Glutamatergic neuron (in vitro differentiated cells): ENCODE results near the gene SCLT1. TPM values are rescaled to one million over a fixed set of nuclear protein-coding genes. Genes with fewer than 3 reads are reported as not detected.

Experiments
- DNase-seq: peaks from one replicate; pipeline ENCODE4 v3.0.0; 2022
- H3K27ac Mint-ChIP-seq: one replicate; pipeline ENCODE4 v1.8.0; 2020; ENCODE audit warnings: mild to moderate bottlenecking, mixed read lengths, inconsistent platforms; ENCODE audit not compliant: unreplicated experiment
- H3K27me3 Mint-ChIP-seq: one replicate; pipeline ENCODE4 v1.8.0; 2020; ENCODE audit warnings: mild to moderate bottlenecking, moderate library complexity, mixed read lengths, inconsistent platforms; ENCODE audit not compliant: unreplicated experiment
- H3K36me3 Mint-ChIP-seq: one replicate; pipeline ENCODE4 v1.8.0; 2020; ENCODE audit warnings: mild to moderate bottlenecking, mixed read lengths, inconsistent platforms; ENCODE audit not compliant: unreplicated experiment
- H3K4me1 Mint-ChIP-seq: one replicate; pipeline ENCODE4 v1.8.0; 2020; ENCODE audit warnings: mild to moderate bottlenecking, low read depth, mixed read lengths, inconsistent platforms; ENCODE audit not compliant: unreplicated experiment
- H3K4me3 Mint-ChIP-seq: one replicate; pipeline ENCODE4 v1.8.0; 2020; ENCODE audit warnings: mild to moderate bottlenecking, mixed read lengths, inconsistent platforms; ENCODE audit not compliant: unreplicated experiment
- H3K9me3 Mint-ChIP-seq: one replicate; pipeline ENCODE4 v1.8.0; 2020; ENCODE audit warnings: mild to moderate bottlenecking, moderate library complexity, mixed read lengths, inconsistent platforms; ENCODE audit not compliant: unreplicated experiment
- CTCF ChIP-seq: fragments of 200-600 bp; sonication (generic); IDR thresholded peaks from one replicate; pipeline ENCODE4 v1.5.0; 2021; ENCODE audit not compliant: partially characterized antibody, unreplicated experiment
- total RNA-seq: library from RNA; stranded (reverse); fragmentation: NEBNext Ultra II Directional; extraction: Animal tissue kit (Norgen Biotek cat#: 25700); gene quantifications from one replicate; pipeline ENCODE4 v1.2.1, GENCODE V29; 2021; ENCODE audit not compliant: unreplicated experiment

Gene SCLT1
- total RNA-seq, 1 donor from 2014 or later, result 15.6 TPM

GRCh38 chr4:128853741-128854140 is 239.6 kb downstream of the SCLT1 start:
- H3K27me3 Mint-ChIP-seq, result no peaks in the 10 kb centered on the region
- peaks cover 3% of the 10 kb centered on the region for H3K4me1 Mint-ChIP-seq
- no peak overlapping the region for H3K27ac Mint-ChIP-seq
- no peak for TF ChIP-seq CTCF
- H3K9me3 Mint-ChIP-seq, result no peaks in the 10 kb centered on the region
- peaks cover 5% of the 10 kb centered on the region for H3K36me3 Mint-ChIP-seq
- no peak overlapping the region for H3K4me3 Mint-ChIP-seq
- DNase-seq, result no peak

DNA sequence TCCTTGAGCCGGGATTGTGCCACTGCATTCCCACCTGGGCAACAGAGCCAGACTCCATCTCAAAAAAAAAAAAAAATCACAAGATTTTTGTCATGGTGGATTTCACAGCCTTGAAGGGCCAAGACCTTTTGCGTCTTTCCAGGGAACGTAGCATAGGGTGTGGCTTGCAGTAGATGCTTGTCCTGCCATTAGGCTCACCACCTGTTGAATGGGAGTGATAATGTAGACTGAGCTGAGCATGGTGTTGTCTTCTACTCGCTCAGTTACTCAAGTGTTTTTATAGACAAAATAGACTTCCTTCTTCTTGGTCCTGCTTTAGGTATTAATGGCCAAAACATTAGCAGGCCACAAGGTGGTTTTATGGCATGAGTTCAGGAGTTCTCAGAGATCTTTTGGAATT is 243.1 kb downstream of the SCLT1 start:
- Mint-ChIP-seq H3K27ac (no peak overlapping the region), H3K4me1 (peaks cover 2% of the 10 kb centered on the region), H3K4me3 (no peak overlapping the region), H3K9me3 (no peaks in the 10 kb centered on the region), H3K27me3 (no peaks in the 10 kb centered on the region), H3K36me3 (peaks cover 5% of the 10 kb centered on the region)
- no peak for TF ChIP-seq CTCF
- no peak for DNase-seq

DNA sequence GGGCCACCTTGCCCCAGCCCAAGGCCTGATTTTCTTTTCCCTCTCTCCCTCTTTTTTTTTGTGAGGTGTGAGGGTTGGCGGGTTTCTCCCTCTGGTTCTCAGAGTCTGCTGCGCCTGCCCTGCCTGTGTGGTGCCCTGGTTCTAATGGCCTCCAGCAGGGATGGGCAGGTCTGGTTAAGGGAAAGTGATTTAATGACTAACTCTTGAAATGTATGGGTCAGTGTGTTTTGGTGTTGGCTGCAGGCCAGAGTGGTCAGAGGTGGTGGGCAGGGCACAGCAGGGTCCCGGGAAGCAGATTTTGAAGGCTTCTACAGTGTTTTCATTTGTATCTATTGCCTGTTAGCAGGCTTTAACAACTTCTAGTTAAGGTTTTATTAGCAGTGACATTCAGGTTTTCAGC is 244.9 kb downstream of the SCLT1 start:
- Mint-ChIP-seq H3K27ac (no peak overlapping the region), H3K36me3 (peaks cover 5% of the 10 kb centered on the region), H3K9me3 (no peaks in the 10 kb centered on the region), H3K27me3 (no peaks in the 10 kb centered on the region), H3K4me1 (no peaks in the 10 kb centered on the region), H3K4me3 (no peak overlapping the region)
- TF ChIP-seq CTCF, result no peak
- no peak for DNase-seq

DNA sequence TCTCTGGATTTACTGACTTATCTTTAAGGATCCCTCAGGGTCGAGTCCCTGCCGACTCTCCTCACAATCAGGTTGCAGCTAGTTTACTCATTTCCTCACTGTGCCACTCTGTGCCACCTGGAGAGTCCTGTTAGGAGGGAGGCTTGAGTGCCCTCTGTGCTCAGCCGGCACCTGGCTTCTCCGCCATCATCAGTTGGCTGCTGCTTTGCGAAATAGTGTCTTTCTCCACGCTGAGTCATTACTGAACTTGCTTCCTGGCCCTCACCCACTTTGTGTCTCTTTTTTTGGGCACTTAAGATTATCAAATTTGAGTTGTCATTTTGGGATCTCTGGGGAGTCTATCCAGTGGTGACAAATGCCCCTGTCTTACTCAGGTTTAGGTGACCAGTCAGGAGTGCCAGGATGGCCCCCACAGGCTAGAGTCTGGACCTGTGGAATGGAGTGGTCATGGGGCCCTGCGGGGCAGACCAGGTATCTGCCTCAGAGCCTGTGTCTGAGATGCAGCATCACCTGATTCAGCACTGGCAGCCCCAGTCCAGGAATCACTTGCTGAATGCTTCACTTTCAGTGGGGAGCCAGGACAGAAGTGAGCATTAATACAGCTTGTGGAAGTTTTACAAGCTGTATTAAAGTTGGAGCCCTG is 246.1 kb downstream of the SCLT1 start:
- DNase-seq, result no peak
- Mint-ChIP-seq H3K4me3 (no peak overlapping the region), H3K27ac (no peak overlapping the region), H3K4me1 (no peaks in the 10 kb centered on the region), H3K36me3 (peaks cover 5% of the 10 kb centered on the region), H3K9me3 (no peaks in the 10 kb centered on the region), H3K27me3 (no peaks in the 10 kb centered on the region)
- TF ChIP-seq CTCF, result no peak

DNA sequence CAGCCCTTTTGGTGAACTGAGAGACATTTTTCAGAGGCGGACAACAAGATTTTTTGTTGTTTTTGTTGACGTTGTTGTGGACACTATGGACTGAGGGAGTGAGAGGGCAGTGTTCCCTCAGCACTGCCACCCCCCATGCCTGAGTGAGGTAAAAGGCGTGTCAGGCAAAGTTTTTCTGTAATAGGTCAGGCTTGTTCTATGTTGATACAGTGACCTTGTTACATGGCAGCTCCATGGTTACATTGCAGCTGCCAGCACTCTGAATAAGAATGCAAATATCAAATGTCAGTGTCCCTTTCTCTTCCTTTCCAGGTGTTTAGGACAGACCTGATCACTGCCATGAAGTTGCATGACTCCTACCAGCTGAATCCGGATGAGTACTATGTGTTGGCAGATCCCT is 247.3 kb downstream of the SCLT1 start:
- Mint-ChIP-seq H3K4me1 (no peaks in the 10 kb centered on the region), H3K27me3 (no peaks in the 10 kb centered on the region), H3K36me3 (peaks cover 5% of the 10 kb centered on the region), H3K9me3 (no peaks in the 10 kb centered on the region), H3K27ac (no peak overlapping the region), H3K4me3 (no peak overlapping the region)
- no peak for TF ChIP-seq CTCF
- no peak for DNase-seq
